GM18861 (cell line): ENCODE measurements around the gene CALD1.

Experiments
- ATAC-seq: cut with Tn5 transposase; IDR thresholded peaks from one replicate; pipeline ENCODE4 v1.9.1; 2021; ENCODE audit not compliant: unreplicated experiment

The CALD1 gene

DNA sequence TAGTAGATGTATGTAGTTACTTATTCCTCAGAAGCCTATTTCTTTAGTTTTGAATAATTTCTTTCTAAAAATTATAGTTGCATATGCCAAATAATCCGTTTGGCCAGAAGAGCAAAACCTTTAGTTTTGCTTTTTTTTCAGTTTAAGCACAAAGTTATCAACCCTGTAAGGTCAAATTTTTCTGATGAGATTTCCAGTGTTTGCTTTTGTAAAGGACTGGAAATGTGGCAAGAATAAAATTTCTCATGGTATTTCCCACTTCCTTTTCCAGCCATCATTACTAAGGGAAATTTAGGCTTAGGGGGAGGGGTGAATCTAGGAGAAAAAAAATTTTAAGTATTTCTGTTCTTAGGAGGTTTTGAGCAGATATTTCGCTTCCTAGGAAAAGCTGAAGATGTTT, 7.6 kb downstream of the CALD1 start:
- no peak for ATAC-seq

DNA sequence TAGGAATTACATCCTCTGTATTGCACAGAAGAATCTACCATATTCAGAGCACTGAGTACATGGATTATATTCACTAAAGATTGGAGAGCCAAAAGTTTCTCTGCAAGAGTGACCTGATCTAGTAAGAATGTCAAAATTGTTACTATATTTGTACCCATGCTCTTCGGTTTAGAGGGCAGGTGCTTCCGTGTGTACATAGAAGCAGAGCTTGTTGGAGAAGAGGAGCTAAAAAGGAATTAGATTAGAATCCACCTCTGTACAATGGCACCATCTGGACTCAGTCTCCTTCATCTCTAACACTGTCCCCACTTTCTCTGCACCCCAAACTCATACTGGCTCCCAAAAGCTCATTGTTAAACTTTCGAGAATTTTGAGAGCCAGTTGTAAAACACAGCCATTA, 8.3 kb downstream of the CALD1 start:
- no peak for ATAC-seq

DNA sequence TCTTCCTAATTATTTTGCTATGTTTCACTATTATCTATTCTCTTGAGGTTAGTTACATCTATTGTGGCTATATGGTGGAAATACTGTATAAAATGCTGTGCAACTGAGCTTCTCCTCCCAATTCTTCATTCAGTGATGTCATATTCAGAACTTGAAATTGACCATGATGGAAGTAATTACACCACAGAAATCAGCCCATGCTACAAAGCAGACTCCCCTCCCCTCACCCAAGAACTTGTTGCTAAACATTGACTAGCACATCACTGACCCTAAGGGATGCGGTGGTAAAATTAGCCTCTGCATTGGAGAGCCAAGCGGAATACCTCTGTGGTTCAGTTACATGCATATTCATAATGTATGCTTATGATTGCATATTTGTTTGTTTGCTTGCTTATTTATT, 8.8 kb downstream of the CALD1 start:
- no peak for ATAC-seq

DNA sequence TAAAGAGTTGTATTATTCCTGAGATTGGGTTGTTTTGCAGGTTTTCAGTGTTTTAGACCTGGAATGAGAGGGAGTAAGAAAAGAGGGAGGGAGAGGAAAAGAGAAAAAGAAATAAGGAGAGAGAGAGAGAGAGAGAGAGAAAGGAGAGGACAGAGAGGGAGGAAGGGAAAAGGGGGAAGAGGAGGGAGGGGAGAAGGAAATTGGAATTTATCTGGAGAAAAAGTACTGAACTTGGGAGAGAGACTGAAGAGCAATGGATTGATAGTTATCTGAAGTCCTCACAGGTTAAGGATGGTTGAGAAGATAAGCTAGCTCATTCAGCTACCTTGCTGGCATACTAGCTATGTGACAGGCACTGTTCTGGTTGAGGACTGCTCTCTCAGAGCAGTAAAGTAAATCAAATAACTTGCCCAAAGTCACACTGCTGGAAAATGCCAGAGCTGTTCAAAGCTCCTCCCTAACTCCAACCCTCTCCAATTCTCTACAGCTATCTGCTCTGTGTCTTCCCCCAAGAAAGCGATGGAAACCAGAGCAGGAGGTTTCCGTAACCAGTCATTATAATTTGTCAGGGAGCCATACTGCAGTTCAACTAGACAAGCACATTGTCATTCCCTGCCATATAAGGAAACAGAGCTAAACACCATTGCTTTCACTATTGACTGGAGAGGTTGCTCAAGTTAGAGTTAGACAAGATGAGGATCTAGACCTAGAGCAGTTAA, 10.7 kb downstream of the CALD1 start:
- no peak for ATAC-seq

DNA sequence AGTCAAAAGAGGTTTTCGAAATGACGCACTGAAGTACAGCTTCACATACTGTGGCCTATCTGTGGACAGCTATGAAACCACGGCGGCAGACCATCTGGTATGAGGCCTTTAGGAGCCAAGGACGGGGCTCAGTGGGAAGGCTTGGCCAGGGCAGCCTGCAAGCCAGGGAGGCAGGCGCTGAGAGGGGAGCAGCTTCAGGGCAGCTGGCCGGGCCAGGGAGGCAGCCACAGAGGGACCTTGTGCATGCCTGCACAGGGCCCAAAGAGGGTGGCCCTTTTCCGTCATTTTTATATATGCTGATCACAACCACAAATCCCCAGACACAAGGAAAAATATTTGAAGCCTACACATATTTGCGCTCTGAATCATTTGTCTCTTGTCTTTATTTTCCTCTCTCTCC, 13.5 kb downstream of the CALD1 start:
- no peak for ATAC-seq

DNA sequence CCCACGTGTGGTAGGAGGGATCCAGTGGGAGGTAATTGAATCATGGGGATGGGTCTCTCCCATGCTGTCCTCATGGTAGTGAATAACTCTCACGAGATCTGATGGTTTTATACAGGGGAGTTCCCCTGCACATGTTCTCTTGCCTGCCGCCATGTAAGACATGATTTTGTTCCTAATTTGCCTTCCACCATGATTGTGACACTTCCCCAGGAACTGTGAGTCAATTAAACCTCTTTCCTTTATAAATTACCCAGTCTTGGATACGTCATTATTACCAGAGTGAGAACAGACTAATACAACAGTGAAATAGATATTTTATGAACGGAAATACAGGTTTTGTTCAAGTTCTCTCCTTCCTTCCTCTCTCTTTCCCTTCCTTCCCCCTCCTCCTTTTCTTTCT, 15.8 kb downstream of the CALD1 start:
- ATAC-seq, result no peak

DNA sequence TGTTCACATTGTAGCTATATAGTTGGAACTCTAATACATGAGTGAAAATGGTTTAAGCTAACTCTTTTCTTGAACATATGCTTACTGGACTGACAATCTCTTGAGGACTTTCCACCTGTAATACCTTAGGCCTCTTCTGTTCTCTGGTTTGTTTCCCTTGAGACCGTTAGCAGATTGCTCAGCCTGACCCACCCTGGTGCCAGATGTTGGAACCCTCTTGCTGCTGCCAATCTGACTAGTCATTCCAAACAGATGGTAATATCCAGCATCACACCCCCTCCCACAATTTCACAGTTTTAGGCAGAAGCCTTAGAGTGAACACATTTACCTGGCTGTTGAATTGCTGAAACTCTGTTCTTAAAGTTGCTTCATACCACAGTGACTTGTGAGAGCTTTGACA, 18.7 kb downstream of the CALD1 start:
- ATAC-seq, result no peak

DNA sequence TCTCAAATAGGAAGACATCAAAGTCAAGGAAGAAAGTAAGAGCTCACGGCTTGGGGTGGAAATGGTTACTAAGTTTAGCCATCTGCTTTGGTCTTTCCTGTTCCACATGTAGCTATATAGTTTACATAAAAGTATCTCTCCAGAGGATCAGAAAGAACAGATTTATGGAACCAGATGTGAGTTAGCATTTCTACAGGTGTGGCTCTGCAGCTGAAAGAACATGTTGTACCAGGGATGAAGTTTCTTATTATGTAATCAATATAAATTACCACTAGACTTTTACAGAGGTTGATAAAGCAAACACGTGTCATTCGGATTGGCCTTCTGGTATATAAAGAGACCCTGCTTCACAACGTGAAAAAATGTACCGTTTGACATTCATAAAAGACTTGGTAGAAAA, 19.9 kb downstream of the CALD1 start:
- no peak for ATAC-seq

DNA sequence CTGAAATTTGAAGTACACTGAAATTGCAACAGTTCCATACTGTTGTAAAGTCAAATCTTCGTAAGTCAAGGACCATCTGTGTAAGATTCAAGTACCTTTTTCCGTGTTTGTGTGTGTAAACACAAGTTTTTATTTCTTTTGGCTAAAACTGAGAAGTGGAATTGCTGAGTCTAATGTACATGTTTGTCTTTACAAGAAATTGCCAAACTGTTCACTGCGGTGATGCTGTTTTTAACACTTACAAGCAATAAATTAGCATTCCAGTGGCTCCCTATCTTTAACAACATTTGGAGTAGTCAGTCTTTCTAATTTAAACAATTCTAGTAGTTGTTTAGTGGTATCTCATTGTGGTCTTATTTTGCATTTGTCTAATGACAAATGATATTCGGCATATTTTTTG, 23.3 kb downstream of the CALD1 start:
- no peak for ATAC-seq

DNA sequence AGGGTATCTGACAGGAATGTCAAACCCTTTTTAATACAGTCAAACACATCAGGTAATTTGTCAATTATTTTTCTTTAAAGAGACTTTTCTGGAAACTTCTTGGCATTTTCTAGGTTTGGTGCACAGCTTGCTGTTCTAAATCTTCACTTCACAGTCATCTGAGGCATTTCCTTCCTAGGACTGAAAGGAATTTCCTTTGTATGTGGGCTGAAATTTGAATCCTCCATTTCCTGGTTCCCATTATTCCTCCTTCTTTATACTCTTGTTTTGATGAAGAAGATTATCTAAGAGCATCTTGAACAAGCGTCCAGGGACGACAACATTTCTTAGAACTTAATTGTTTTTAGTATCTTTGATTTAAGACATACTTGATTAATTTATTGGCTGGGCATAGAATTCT, 24.9 kb downstream of the CALD1 start:
- ATAC-seq, result no peak

DNA sequence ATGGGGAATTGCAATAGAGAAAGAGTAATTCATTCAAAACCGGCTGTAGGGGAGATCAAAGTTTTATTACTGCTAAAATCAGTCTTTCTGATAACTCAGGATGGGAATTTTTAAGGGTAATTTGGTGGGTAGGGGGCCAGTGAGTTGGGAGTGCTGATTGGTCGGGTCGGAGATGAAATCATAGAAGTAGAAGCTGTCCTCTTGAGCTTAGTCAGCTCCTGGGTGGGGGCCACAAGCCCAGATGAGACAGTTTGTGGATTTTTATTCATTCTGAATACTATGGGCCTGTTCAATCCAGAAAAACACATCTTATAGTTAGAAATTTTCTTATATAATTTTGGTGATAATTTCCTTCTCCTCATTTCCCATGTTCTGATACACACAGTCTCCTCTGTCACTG, 25.4 kb downstream of the CALD1 start:
- no peak for ATAC-seq

DNA sequence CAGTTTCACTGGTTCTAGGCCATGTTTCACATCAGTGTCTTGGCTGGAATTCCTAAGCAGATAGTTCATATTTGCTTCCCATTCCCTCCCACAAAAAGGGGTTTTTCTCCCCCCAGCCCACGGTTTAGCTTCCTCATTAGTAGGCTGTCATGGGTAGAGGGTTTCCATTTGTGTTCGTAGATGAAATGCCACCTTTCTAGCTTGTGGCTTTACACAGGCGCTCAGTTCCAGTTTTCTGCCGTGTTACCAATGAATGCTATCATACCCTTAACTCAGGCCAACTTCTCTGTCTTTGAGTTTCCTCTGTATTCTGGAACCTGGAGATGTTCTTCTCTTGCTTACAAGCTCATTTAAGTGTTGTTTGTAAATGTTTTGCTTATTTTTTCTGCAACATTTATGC, 26.8 kb downstream of the CALD1 start:
- no peak for ATAC-seq

DNA sequence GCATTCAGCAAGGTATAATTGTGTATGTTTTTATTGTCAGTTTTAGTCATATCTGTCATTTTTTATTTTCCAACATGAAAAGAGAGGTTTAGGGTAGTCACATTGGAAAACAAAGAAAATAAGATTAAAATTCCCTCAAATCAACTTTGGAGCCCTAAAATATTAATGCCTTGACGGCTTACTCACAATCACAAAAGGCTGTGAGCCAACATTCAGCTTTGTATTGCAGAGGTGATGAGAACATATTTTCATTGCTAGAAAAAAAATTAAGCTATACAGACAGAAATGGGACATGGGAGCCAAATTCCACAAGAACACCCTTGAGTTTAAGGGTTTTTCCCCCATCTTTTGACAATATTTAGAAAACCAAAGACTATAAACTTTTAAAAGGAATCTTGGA, 30.2 kb downstream of the CALD1 start:
- no peak for ATAC-seq

DNA sequence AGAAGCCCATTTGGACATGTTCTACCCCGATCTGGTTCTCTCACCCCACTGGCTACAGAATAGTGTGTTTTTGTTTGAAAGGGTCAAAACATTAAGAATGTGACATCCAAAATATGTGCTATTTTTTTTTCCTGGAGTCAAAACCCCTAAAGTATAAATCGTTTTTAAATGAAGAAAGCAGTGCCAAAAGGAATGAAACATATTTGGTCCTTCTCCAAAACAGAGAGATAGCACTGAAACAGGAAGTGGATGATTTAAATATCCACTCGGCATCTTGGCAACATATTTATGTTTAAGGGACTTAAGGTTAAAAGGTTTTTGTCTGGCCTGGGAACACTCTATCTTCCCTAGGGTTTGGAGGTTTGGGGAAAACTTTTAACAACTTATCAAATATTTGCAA, 32.3 kb downstream of the CALD1 start:
- no peak for ATAC-seq

DNA sequence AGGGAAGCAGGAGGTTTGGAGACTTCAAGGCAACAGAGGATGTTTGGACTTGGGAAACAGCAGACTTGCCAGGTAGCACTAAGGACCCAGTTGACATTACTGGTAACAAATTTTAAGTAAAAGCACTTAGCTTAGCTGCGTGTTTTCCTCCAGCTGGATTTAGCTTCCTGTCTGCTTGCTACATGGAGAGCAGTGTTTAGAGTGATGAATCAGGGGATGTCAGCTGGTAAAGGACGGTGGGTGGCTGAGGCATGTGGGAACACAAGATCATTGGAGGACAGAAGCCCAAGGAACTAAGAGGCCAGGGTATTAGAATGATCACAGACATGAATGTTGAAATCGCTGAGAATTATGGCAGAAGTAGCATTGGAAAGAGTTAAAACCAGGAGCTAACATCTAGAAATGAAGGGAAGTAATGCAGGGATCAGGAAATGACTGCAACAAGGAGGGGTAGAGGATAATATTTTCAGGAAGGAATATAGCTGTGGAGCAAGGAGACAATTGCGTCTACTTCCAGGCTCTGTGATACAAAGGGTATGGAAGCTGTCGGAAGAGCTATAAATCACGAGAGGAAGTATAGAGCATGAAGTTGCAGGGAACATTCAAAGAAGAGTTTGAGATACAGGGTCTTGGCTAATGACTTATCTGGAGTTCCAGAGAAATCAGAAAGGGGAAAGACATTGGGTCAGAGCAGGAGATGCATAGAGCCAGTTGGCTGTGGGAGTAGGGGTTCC, 34.4 kb downstream of the CALD1 start:
- no peak for ATAC-seq

DNA sequence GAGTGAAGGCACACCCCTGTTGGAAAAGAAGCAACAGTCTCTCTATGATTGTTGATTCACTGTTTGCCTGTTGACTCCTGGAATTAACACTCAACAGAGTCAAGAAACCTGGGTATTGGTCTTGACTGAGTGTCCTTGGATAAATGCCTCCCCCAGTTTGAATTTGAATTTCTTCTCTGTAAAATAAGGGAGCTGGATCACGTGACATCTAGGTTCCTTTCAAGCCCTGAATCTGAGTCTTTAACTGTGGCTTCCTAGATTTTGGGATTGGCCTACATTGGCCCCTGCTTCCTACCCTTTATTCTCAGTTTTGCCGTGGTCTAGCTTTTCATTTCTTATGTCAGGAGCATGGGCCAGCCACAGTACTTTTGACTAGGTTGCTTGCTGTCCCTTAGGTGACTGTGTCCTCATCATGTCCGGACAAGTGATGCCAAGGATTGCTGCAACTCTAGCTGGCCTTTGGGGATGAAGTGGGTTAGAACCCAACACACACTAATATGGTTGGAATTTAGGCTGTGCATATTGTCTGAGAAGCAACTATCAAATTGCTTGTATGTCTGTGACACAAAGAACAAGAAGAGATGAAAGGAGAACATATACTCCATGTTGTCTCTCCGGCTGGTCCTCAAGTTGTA, 35.4 kb downstream of the CALD1 start:
- no peak for ATAC-seq

DNA sequence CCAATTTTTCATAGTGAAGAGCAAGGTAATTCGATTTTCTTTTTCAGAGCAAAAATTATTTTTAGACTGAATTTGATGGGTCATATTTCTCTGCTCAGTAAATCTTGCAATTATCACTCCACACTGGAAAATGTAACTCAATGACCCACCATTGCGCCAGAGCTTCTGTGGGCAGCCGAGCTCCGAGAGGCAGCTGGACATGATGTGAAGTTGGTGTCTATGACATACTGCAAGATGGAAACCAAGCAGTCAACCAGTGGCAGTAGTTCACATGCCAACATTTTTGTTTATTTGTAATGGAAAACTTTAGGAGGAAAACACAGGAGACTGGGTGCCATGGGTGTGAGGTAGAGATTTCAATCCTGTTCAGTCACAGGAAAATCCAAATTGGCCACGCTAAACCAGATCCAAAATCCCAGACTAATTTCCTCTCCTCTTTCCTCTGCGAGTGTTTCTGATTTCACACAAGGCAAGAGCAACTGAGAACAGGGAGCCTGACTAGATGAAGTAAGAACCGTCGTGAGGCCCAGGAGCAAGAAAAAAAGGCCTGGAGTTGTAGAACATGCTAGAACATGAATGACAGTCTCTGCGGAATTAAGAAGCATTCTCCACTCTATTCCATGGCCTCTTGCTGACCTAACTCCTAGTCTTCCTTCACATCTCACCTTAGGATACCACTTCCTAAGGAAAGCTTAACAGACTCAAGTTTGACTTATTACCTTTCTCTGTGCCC, 39.3 kb downstream of the CALD1 start:
- ATAC-seq, result no peak

DNA sequence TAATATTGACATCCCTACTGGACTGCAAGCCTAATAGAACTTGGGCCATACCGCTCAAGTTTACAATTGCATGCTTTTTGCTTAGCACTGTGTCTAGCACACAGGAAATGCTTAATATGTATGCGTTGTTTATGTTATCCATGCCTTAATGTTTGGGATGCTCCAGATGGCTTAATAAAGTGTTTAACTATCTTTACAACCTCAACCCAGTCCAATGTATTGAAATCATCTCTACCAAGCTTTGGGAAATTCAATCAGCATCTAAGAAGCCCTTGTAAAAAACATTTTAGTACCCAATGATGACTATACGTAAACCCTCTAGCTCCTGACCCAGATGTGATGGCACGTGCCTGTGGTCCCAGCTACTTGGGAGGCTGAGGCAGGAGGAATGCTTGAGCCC, 40.0 kb downstream of the CALD1 start:
- ATAC-seq, result no peak

DNA sequence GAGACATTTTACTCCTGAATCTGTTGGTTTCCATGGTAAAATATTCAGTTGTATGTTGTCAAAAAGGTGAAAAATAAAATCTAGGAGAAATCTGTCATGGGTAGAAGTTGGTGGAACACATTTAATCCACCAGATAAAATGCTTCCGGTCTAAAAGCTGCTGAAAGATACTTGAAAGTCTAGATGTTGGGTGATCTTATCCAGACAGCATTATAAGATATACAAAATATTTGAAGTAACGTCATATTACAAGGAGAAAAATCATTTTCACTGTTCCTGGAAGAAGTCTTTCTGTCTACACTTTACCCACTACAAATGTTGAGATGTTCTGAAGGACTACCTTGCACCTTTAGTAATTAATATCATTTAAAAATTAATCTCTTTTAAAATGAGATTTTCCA, 40.9 kb downstream of the CALD1 start:
- ATAC-seq, result no peak

DNA sequence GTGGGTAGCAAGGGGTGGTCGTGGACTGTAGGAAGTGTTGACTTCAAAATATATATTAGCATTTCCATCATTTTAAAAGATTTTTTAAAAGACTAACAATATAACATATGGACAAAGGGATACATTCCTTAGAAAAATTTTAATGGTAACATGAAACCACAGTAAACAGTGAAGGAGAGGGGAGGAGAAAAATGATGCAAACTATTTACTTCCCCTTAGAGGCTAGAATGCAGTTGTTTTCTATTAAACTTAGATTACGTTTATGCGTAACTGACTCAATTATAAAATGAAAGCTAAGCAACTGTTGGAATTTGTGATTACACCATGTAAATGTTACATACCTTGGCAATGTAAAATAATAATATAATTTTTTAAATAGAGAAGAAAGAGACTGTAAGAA, 41.3 kb downstream of the CALD1 start:
- no peak for ATAC-seq

DNA sequence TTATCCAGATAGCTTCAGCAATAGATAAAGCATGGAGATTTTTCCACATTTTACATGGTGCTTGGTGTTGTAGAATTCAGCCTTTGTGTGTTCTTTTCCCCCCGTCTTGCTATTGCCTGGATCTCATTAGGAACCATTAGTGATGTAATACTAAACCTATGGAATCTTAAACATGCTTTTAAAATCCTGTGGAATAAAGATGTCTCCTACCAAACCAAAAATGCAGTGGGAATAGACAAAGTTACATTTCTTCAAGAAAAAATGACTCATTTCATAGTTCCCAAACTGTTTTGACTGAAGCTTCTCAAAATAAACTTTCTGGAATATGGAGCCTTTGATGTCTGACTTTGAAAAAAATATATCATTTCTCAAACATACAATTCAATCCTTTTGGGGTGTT, 44.0 kb downstream of the CALD1 start:
- no peak for ATAC-seq

DNA sequence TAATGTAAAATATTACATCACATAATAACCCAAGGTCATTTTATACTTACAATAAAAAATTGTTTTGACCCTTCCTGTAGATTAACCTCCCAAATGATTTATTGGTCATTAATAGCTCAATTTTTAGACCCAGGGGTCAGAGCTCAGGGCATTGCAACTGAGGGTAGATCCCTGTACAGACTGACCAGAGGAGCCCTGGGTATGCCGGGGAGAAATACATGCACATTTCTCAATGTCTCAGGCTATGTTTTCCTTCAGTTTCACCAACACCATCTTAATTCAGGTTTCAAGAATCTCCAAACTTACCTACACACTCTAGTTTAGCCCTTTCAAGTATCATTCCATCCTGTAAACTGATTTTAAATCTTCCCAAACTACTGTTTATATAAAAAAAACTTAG, 46.2 kb downstream of the CALD1 start:
- ATAC-seq, result no peak
